ENCODE results near the gene FGFRL1.

GRCh38 chr4:1006856-1007255 lies 4.6 kb upstream of the FGFRL1 start:
- TF ChIP-seq CTCF (IDR thresholded peaks at IDR 0.05; ENCODE audit: borderline replicate concordance, extremely low read depth, low read length, poor library complexity, severe bottlenecking) (no peak), EZH2 (IDR thresholded peaks at IDR 0.05; ENCODE audit: borderline replicate concordance, low read depth, low read length, severe bottlenecking) (no peak)

All from DND-41 (cell line).